Astrocyte of the spinal cord (primary cell): ENCODE results near the gene RNGTT.
"Not testable (repeated sequence)": the region's sequence is repeated elsewhere in the genome, so short reads cannot be mapped to it uniquely, and the experiment has no call there.

Experiments used
- DNase-seq: peaks from one replicate; pipeline ENCODE4 v3.0.0; 2011; ENCODE audit warnings: low read depth, low spot score
- H3K4me3 ChIP-seq: 2 replicates; pipeline ENCODE4 v1.5.1; 2011; ENCODE audit warnings: low read depth, mild to moderate bottlenecking, low read length, moderate library complexity
- CTCF ChIP-seq: IDR thresholded peaks from 2 replicates; pipeline ENCODE4 v1.5.1; 2012; ENCODE audit warnings: low read depth, mild to moderate bottlenecking, low read length, inconsistent platforms
- in situ Hi-C: cut with HindIII; loops from 2 replicates; pipeline ENCODE4 v1.10.0; 2017; ENCODE audit warnings: low sequenced_read_pairs

RNGTT gene

DNA sequence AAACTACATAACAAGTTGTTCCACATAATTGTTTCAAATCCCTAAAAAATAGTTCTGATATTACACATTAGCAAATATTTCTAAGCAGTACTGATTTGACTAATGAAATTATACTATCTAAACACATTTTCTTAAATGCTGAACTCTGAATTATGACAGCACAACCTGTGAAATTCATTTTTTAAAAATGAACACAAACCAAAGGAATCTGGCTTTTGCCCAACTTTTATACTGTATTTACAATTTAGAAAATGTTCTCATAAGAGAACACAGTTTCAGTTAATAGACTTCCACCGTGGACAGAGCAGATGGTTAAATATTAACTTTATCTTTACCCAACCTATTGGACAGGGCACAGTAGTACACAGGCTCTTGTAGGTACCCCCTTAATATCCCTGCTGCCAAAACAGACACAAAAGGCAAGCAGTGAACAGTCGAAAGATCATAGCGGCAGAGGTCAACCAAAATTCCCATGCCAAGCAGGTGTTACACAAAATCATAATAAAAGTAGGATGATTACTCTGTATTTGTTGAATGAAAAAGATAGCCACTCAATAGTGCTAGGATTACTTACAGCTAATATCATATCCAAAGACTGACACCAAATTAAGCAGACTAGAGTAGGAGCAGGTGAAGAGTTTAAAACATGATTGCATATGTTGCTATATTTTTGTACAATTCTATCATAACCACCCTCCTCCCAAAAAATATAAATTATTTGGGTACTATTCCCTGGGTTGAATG lies 122.5 kb downstream of the RNGTT start:
- DNase-seq: no peak
- no peak overlapping the region for H3K4me3 ChIP-seq
- no peak for TF ChIP-seq CTCF
- in situ Hi-C loops: no loop called here

DNA sequence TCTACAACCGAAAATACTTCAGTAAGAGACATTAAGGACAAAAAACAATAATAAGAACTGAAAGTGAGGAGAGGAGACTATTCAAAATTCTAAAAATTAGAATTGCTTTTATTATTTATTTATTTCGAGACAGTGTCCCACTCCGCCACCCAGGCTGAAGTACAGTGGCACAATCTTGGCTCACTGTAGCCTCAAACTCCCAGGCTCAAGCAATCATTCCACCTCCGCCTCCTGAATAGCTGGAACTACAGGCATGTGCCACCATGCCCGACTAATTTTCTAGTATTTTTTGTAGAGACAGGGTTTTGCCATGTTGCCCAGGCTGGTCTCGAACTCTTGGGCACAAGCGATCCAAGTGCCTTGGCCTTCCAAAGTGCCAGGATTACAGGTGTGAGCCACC lies 123.1 kb downstream of the RNGTT start:
- TF ChIP-seq CTCF: no peak
- no peak overlapping the region for H3K4me3 ChIP-seq
- DNase-seq: no peak
- in situ Hi-C loops: no loop called here

DNA sequence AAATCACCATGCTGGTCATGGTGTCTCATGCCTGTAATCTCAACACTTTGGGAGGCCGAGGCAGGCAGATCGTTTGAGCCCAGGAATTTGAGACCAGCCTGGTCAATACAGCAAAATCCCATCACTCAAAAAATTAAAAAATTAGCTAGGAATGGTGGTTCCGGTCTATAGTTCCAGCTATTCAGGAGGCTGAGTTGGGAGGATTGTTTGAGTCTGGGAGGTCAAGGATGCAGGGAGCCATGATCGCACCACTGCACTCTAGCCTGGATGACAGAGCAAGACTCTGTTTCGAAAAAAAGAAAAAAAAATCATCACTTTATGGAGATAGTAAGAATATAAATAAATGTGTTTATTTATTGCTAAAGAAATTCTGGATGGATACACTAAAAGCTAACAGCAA lies 124.1 kb downstream of the RNGTT start:
- in situ Hi-C loops: no loop called here
- DNase-seq: no peak
- H3K4me3 ChIP-seq: no peak overlapping the region
- no peak for TF ChIP-seq CTCF

GRCh38 chr6:88835210-88835609 lies 128.2 kb downstream of the RNGTT start:
- no peak for DNase-seq
- H3K4me3 ChIP-seq: no peak overlapping the region
- in situ Hi-C loops: no loop called here
- TF ChIP-seq CTCF: no peak

DNA sequence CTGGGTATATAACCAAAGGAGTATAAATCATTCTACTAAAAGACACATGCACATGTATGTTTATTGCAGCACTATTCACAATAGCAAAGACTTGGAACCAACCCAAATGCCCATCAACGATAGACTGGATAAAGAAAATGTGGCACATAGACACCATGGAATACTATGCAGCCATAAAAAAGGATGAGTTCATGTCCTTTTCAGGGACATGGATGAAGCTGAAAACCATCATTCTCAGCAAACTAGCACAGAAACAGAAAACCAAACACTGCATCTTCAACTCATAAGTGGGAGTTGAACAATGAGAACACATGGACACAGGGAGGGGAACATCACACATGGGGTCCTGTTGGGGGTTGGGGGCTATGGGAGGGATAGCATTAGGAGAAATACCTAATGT lies 130.3 kb downstream of the RNGTT start:
- in situ Hi-C loops: not testable (repeated sequence)

DNA sequence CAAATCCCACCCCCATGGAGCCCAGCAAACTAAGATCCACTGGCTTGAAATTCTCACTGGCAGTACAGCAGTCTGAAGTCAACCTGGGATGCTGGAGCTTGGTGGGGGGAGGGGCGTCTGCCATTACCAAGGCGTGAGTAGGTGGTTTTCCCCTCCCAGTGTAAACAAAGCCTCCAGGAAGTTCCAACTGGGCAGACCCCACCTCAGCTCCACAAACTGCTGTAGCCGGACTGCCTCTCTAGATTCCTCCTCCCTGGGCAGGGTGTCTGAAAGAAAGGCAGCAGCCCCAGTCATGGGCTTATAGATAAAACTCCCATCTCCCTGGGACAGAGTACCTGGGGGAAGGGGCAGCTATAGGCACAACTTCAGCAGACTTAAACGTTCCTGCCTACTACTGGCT lies 135.8 kb downstream of the RNGTT start:
- H3K4me3 ChIP-seq, DNase-seq, in situ Hi-C loops: not testable (repeated sequence)

More for the DNA sequence above, 130.3 kb downstream of the RNGTT start:
- H3K4me3 ChIP-seq, DNase-seq: not testable (repeated sequence)

GRCh38 chr6:88825856-88826255 lies 137.6 kb downstream of the RNGTT start:
- in situ Hi-C loops: no loop called here
- no peak for TF ChIP-seq CTCF
- DNase-seq: no peak
- no peak overlapping the region for H3K4me3 ChIP-seq

- in situ Hi-C loops: no loop called here
- TF ChIP-seq CTCF: no peak
- H3K4me3 ChIP-seq: no peak overlapping the region
- peak; percentile 54 for DNase-seq
These were observed 139.4 kb downstream of the RNGTT start for GRCh38 chr6:88823998-88824397.
